ENCODE data around the gene MIP. TPM values are rescaled to one million over a fixed set of nuclear protein-coding genes. Genes with fewer than 3 reads are reported as not detected.

Gene MIP
- total RNA-seq, 2 donors from 2014 or later = not detected

DNA sequence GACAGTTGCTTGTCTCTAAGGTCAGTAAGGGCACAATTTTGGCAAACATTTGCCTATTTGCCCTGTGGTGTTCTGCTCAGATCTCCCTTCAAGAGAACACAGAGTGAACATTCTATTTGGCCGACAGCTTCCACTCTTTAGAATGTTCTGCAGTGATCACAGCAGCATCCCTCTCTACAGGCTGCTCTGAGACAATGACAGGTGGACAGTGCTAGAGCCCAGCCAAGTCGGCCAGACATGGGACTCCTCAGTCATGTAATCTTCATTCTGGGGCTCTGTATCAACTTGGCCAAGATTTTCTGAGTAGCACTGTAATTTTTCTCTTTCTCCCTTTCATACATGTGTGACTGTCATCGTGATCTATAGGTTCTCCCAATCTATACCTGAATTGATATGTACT is 40.1 kb downstream of the MIP start:
- Histone ChIP-seq H3K9me3 (no peaks in the 10 kb centered on the region), H3K4me3 (no peak overlapping the region), H3K36me3 (replicated peaks in 1 of 2; ENCODE audit: insufficient read depth in 1 of 2, low read depth in 2 of 2) (no peaks in the 10 kb centered on the region), H3K27me3 (no peaks in the 10 kb centered on the region), H3K27ac (peak overlapping the region in 2 of 4 donors; percentile 54 to 61), H3K4me1 (peaks cover 17% of the 10 kb centered on the region)
- DNase-seq = no peak
- 93 to 98% methylated on average over 3 of the region's 3 CpGs for WGBS, 2 donors
- TF ChIP-seq, protein P1, sequence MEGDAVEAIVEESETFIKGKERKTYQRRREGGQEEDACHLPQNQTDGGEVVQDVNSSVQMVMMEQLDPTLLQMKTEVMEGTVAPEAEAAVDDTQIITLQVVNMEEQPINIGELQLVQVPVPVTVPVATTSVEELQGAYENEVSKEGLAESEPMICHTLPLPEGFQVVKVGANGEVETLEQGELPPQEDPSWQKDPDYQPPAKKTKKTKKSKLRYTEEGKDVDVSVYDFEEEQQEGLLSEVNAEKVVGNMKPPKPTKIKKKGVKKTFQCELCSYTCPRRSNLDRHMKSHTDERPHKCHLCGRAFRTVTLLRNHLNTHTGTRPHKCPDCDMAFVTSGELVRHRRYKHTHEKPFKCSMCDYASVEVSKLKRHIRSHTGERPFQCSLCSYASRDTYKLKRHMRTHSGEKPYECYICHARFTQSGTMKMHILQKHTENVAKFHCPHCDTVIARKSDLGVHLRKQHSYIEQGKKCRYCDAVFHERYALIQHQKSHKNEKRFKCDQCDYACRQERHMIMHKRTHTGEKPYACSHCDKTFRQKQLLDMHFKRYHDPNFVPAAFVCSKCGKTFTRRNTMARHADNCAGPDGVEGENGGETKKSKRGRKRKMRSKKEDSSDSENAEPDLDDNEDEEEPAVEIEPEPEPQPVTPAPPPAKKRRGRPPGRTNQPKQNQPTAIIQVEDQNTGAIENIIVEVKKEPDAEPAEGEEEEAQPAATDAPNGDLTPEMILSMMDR (IDR thresholded peaks at IDR 0.05) = no peak
- no peak for TF ChIP-seq POLR2A (IDR thresholded peaks at IDR 0.05)
- ATAC-seq = no peak
- intact Hi-C loops (cut with DNase I) = no loop called here

DNA sequence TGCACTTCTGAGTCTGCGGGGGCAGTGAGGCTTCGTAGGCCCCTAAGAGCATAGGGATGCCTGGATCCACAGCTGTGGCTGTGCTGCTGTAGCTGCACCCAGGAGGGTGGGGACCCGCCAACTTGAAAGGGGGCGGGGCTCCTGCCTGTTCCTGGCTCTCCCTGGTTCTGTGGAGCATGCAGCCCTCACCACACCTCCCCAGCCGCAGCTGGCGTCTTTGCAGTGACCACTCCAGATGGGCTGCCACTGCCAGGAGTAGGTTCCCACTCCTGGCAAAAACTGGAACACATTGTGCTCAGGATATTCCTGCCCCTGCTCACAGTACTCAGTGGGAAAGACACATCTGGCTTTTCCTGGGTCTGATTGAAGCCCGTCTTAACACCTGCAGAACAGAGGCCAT is 41.1 kb downstream of the MIP start:
- H3K27me3 ChIP-seq = no peaks in the 10 kb centered on the region
- WGBS, 2 donors = 59 to 100% methylated on average over 2 to 7 of the region's 7 CpGs
- intact Hi-C loops (cut with DNase I) = no loop called here
- H3K36me3 ChIP-seq (replicated peaks in 1 of 2; ENCODE audit: insufficient read depth in 1 of 2, low read depth in 2 of 2) = no peaks in the 10 kb centered on the region
- ATAC-seq = peak; percentile 78
- H3K4me3 ChIP-seq = no peak overlapping the region
- TF ChIP-seq POLR2A (IDR thresholded peaks at IDR 0.05) = no peak
- TF ChIP-seq, protein P1 (IDR thresholded peaks at IDR 0.05) = peak in 1 of 7 experiments; percentile 6
- DNase-seq = peak; percentile 55 to 87 (median 74)
- peaks cover 17% of the 10 kb centered on the region for H3K4me1 ChIP-seq
- H3K9me3 ChIP-seq = no peaks in the 10 kb centered on the region
- peak overlapping the region in 3 of 4 donors; percentile 49 to 61 (median 54) for H3K27ac ChIP-seq

DNA sequence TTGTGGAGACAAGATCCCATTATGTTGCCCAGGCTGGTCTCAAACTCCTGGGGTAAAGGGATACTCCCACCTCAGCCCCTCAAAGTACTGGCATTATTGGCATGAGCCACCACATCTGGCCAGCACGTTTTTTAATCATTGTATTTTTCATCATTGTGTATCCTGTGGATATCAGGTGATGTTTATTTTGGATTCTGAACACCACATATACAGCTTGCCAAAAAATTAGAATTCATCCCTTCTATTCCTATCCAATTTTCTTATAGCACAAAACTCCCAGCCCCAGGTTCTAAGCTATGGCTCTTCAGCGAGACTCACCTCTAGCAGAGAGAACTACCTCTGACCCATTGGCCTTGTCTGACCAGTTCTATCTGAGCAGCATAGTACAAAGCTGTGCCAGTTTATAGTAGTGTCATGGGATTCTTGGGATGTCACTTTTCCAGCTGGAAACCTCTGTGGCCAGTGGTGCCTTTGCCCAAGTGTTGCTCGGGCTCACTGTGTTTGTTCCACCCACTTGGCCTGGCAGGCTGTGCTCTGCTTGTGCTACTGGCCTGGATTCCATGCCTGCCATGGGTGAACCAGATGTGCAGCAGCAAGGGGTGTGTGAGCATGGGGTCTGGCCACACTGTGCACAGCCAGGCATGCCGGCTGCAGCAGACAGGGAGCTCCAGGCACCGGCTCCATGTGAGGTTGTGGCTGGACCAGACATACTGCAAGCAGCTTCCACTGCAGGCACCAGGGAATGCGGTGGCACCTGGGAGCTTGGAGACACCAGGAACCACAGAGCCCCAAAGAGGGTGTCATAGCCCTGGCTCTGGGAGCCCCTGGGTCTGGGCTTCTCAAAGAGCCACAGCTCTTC is 42.4 kb downstream of the MIP start:
- no peak for DNase-seq
- Histone ChIP-seq H3K36me3 (replicated peaks in 1 of 2; ENCODE audit: insufficient read depth in 1 of 2, low read depth in 2 of 2) (no peaks in the 10 kb centered on the region), H3K9me3 (no peaks in the 10 kb centered on the region), H3K27me3 (no peaks in the 10 kb centered on the region), H3K4me3 (no peak overlapping the region), H3K4me1 (peaks cover 17% of the 10 kb centered on the region), H3K27ac (no peak overlapping the region)
- intact Hi-C loops (cut with DNase I) = no loop called here
- 54 to 73% methylated on average over 2 to 5 of the region's 6 CpGs for WGBS, 2 donors
- no peak for ATAC-seq
- no peak for TF ChIP-seq POLR2A (IDR thresholded peaks at IDR 0.05)
- TF ChIP-seq, protein P1 (IDR thresholded peaks at IDR 0.05) = no peak

DNA sequence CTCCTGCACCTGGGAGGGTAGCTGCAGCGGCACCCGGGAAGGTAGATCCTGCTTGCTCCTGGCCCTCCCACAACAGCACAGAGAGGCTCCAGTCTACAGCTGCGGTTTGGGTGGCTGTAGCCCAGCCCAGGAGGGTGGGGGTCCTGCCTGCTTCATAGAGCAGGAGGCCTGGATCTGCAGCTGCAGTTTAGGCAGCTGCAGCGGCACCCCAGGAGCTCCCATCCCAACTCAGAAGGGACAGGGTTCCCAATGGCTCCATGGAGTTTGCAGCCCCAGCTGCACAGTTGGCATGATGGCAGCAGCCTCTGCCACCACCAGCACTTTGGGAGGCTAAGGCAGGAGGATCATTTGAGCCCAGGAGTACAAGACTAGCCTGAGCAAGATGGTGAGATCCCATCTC is 43.7 kb downstream of the MIP start:
- no peak overlapping the region for H3K4me3 ChIP-seq
- no peaks in the 10 kb centered on the region for H3K9me3 ChIP-seq
- ATAC-seq = no peak
- H3K27ac ChIP-seq = no peak overlapping the region
- WGBS, 2 donors = 83% methylated on average over 4 of the region's 4 CpGs; no CpG with 5 or more reads in 1 of the 2 donors
- intact Hi-C loops (cut with DNase I) = no loop called here
- no peaks in the 10 kb centered on the region for H3K27me3 ChIP-seq
- no peaks in the 10 kb centered on the region for H3K36me3 ChIP-seq (replicated peaks in 1 of 2; ENCODE audit: insufficient read depth in 1 of 2, low read depth in 2 of 2)
- no peak for DNase-seq
- H3K4me1 ChIP-seq = peaks cover 17% of the 10 kb centered on the region
- no peak for TF ChIP-seq POLR2A (IDR thresholded peaks at IDR 0.05)
- TF ChIP-seq, protein P1 (IDR thresholded peaks at IDR 0.05) = no peak
